ENCODE results near the gene PLXNA1. TPM values are rescaled to one million over a fixed set of nuclear protein-coding genes. Genes with fewer than 3 reads are reported as not detected.

The PLXNA1 gene
- 10 to 100 TPM; 40.8 to 56.1 (median 45.4) TPM for total RNA-seq (2021; fragmentation: NEBNext Ultra II Directional; extraction: Animal tissue kit (Norgen Biotek cat#: 25700))
- long read RNA-seq, partial matches to known transcripts, result 5 of 30 reads
- long read RNA-seq, other reads (novel, unspliced or antisense), result 25 of 30 reads

- DNase-seq, result peak; percentile 55
These were observed at the start of gene PLXNA1 for GRCh38 chr3:126982471-126983175. TSS of gene PLXNA1 (plus strand) at chr3:126983115. CDS start at chr3:126988594, 5,479 bp downstream.

GRCh38 chr3:126934031-126934531 lies 48.8 kb upstream of the PLXNA1 start:
- peak; percentile 79 for DNase-seq
- peak overlapping the region; percentile 55 for H3K4me3 Mint-ChIP-seq
- peak overlapping the region; percentile 72 for H3K27ac Mint-ChIP-seq
- peaks cover 67% of the 10 kb centered on the region for H3K4me1 Mint-ChIP-seq (ENCODE audit: low read depth)
- H3K27me3 Mint-ChIP-seq (ENCODE audit: insufficient read depth), result no peaks in the 10 kb centered on the region; the same call in 1 of the 2 replicates
- TF ChIP-seq, protein P1, sequence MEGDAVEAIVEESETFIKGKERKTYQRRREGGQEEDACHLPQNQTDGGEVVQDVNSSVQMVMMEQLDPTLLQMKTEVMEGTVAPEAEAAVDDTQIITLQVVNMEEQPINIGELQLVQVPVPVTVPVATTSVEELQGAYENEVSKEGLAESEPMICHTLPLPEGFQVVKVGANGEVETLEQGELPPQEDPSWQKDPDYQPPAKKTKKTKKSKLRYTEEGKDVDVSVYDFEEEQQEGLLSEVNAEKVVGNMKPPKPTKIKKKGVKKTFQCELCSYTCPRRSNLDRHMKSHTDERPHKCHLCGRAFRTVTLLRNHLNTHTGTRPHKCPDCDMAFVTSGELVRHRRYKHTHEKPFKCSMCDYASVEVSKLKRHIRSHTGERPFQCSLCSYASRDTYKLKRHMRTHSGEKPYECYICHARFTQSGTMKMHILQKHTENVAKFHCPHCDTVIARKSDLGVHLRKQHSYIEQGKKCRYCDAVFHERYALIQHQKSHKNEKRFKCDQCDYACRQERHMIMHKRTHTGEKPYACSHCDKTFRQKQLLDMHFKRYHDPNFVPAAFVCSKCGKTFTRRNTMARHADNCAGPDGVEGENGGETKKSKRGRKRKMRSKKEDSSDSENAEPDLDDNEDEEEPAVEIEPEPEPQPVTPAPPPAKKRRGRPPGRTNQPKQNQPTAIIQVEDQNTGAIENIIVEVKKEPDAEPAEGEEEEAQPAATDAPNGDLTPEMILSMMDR (IDR thresholded peaks at IDR 0.05), result no peak
- H3K36me3 Mint-ChIP-seq (ENCODE audit: low read depth), result no peaks in the 10 kb centered on the region
- no peaks in the 10 kb centered on the region for H3K9me3 Mint-ChIP-seq

More at GRCh38 chr3:126982471-126983175, at the start of gene PLXNA1:
- peaks cover 32% of the 10 kb centered on the region for H3K4me1 Mint-ChIP-seq (ENCODE audit: low read depth)
- no peaks in the 10 kb centered on the region for H3K36me3 Mint-ChIP-seq (ENCODE audit: low read depth)
- peak within 1 kb of the TSS; percentile 86 for H3K4me3 Mint-ChIP-seq
- H3K27me3 Mint-ChIP-seq (ENCODE audit: insufficient read depth), result peaks cover 2% of the 10 kb centered on the region
- peak within 1 kb of the TSS; percentile 71 for H3K27ac Mint-ChIP-seq
- TF ChIP-seq, protein P1 (IDR thresholded peaks at IDR 0.05), result peak; percentile 97
- H3K9me3 Mint-ChIP-seq, result no peaks in the 10 kb centered on the region

GRCh38 chr3:126934991-126935390 lies 47.9 kb upstream of the PLXNA1 start:
- Mint-ChIP-seq H3K4me1 (ENCODE audit: low read depth) (peaks cover 74% of the 10 kb centered on the region), H3K27me3 (ENCODE audit: insufficient read depth) (no peaks in the 10 kb centered on the region), H3K36me3 (ENCODE audit: low read depth) (no peaks in the 10 kb centered on the region), H3K27ac (0 out of 2 replicates have a peak overlapping the region, but pooled peaks have one; percentile 21), H3K9me3 (no peaks in the 10 kb centered on the region), H3K4me3 (no peak overlapping the region)
- TF ChIP-seq, protein P1 (IDR thresholded peaks at IDR 0.05), result no peak
- no peak for DNase-seq

- TF ChIP-seq, protein P1 (IDR thresholded peaks at IDR 0.05), result no peak
- Mint-ChIP-seq H3K36me3 (ENCODE audit: low read depth) (no peaks in the 10 kb centered on the region), H3K4me3 (no peak overlapping the region), H3K27ac (no peak overlapping the region), H3K4me1 (ENCODE audit: low read depth) (peaks cover 75% of the 10 kb centered on the region), H3K27me3 (ENCODE audit: insufficient read depth) (no peaks in the 10 kb centered on the region), H3K9me3 (no peaks in the 10 kb centered on the region)
- DNase-seq, result no peak
These were observed 47.0 kb upstream of the PLXNA1 start for GRCh38 chr3:126935756-126936509.

DNA sequence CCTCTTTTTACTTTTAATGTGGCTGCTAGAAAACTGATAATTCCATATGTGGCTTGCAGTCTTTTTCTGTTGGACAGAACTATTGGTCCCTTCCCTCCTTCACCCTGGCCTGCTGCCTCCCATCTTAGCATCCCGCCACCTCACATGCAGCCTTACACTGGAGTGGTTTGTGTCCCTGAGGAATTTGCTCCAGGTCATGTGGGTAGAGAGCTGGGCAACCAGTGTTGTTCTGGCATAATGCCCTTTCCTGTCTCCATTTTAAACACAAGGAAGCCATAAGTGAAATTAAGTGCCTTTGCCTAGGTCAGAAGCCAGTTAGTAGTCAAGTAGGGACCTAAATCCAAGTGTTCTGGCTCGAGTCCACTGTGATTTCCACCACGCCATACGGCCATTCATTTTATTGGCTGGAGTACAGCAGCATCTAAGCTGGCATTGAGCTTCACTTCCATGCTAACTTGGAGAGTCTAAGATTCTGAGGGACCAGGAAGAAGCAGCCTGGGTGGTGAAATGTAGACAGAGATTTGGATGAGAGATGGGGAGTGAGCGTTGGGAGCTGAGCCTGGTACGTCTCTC lies 46.0 kb upstream of the PLXNA1 start:
- Mint-ChIP-seq H3K9me3 (no peaks in the 10 kb centered on the region), H3K4me1 (ENCODE audit: low read depth) (peaks cover 69% of the 10 kb centered on the region)

More for the DNA sequence above, 46.0 kb upstream of the PLXNA1 start:
- TF ChIP-seq, protein P1 (IDR thresholded peaks at IDR 0.05), result no peak
- DNase-seq, result no peak
- Mint-ChIP-seq H3K36me3 (ENCODE audit: low read depth) (no peaks in the 10 kb centered on the region), H3K27ac (no peak overlapping the region), H3K27me3 (ENCODE audit: insufficient read depth) (no peaks in the 10 kb centered on the region), H3K4me3 (no peak overlapping the region)

All from HFFc6 (cell line).